ENCODE results near the gene NRTN.

DNA sequence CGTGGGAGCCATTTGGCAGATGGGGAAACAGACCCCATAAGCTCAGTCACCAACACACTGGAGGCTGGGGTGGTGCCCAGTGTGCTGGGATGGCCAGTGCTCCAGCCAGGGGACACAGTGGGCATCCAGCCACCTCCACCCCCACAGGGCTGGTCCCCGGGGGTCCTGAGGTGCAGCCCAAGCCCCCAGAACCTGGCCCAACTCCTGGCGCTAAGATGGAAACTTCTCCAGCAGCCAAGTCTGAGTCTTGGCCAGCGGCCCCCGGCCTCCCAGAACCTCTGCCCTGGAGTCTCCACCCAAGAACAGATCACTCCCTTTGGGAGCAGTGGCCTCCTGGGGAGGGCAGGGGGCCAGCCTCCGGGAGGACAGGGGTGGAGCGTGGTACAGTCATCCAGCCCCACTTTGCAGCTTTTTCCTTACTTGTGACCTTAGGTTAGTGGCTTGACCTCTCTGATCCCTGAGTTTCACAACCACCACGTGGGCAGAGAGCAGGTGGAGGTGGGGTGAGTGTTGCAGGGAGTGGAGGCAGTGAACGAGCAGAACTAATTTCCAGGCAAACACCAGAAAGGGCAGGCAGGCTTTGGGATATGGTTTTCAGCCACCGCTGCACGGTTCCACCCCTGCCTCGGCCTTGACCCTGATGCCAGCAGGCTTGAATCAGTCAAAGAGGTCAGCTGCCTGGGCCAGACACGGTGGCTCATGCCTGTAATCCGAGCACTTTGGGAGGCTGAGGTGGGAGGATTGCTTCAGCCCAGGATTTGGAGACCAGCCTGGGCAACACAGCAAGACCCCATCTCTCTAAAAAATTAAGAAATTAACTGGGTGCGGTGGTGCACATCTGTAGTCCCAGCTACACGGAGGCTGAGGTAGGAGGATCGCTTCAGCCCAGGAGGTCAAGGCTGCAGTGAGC, 4.3 kb upstream of the NRTN start:
- TF ChIP-seq, protein P1, sequence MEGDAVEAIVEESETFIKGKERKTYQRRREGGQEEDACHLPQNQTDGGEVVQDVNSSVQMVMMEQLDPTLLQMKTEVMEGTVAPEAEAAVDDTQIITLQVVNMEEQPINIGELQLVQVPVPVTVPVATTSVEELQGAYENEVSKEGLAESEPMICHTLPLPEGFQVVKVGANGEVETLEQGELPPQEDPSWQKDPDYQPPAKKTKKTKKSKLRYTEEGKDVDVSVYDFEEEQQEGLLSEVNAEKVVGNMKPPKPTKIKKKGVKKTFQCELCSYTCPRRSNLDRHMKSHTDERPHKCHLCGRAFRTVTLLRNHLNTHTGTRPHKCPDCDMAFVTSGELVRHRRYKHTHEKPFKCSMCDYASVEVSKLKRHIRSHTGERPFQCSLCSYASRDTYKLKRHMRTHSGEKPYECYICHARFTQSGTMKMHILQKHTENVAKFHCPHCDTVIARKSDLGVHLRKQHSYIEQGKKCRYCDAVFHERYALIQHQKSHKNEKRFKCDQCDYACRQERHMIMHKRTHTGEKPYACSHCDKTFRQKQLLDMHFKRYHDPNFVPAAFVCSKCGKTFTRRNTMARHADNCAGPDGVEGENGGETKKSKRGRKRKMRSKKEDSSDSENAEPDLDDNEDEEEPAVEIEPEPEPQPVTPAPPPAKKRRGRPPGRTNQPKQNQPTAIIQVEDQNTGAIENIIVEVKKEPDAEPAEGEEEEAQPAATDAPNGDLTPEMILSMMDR (IDR thresholded peaks at IDR 0.05 in 8 of 11, conservative IDR thresholded peaks at IDR 0.05 in 3 of 11) = no peak
- no peak for TF ChIP-seq POLR2AphosphoS5 (IDR thresholded peaks at IDR 0.05)

Measured in spleen (tissue), 7 donors.